ENCODE measurements around the gene RGPD6. TPM values are rescaled to one million over a fixed set of nuclear protein-coding genes. Genes with fewer than 3 reads are reported as not detected.
"Not testable (repeated sequence)": the region's sequence is repeated elsewhere in the genome, so short reads cannot be mapped to it uniquely, and the experiment has no call there.

RGPD6 gene
- total RNA-seq, 1 donor from 2014 or later = 5.8 TPM

DNA sequence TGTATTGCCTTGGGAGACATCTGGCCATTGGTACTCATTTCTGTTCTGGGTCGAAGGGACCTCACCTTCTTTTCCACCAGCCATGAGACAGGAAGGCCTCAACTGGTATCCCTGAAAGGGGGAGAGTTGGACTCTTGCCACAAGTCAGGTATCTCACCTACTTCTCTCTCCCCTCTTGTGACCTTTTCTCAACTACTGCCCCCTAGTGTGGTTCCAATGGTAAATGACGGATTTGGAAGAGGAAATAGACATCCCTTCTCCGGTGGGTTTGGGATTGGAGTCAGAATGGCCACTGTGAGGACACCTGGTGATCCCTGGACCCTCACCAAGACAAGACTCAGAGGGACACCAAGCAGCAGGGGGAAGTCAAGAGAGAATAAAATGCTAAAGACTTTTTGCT is 82.5 kb downstream of the RGPD6 start:
- intact Hi-C loops (cut with DNase I); ATAC-seq (ENCODE audit: poor library complexity); DNase-seq: not testable (repeated sequence)

- ATAC-seq (ENCODE audit: poor library complexity); DNase-seq; intact Hi-C loops (cut with DNase I): not testable (repeated sequence)
These were observed 88.0 kb downstream of the RGPD6 start for GRCh38 chr2:110488991-110489390.

DNA sequence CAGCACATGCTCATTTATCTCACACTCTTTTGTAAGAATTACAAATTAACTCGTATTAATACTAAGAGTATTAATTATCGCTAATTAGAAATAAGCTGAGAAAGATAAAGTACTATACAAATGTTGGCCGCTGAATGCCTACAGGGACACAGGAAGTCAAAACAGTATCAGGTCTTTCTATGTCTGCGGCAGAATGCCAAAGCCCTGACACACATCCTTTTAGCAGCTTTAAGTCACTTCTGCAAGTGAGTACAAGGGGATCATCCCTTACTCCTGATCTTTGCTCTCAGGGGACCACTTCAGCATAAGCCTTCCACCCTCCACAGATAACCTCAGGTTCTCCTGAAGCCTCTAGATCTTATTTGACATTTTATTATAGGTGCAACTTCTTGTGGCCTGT is 94.3 kb downstream of the RGPD6 start:
- ATAC-seq (ENCODE audit: poor library complexity); intact Hi-C loops (cut with DNase I); DNase-seq: not testable (repeated sequence)

DNA sequence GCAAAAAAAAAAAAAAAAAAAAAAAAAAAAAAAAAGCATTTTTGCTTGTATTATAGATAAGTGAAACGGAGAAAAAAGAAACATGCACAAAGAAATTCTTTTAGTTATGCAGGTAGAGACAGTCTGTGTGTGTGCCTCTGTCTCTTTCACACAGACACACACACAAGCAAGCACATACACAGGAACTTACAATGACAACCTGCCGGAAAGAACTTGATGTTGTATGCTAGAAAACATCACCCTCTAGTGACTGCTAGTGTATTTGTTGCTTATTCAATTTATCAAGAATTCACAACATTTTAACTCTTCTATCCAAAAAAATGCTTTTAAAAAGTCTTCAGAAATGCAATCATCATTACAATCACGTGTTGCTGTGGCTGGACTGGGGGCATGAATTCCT is 95.8 kb downstream of the RGPD6 start:
- DNase-seq; intact Hi-C loops (cut with DNase I): not testable (repeated sequence)

DNA sequence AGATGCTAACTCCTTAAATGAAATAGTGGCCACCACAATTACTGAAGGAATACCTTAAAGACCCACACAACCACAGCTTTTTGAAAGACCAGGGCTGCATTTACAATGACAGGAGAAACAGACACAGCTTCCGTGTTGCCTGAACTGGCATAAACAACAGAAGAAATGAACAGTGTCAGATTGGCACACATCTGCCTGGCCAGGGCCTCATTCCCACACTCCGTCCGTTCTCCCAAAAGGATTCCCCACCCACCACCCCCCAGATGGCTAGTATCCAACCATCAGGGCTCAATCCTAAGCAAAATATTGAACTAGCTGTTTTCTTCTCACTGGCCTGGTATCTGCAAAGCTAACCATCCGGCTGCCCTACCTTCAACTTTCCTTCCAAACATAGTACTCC is 96.9 kb downstream of the RGPD6 start:
- intact Hi-C loops (cut with DNase I) = not testable (repeated sequence)

More for the DNA sequence above, 95.8 kb downstream of the RGPD6 start:
- ATAC-seq (ENCODE audit: poor library complexity) = peak; percentile 60

DNA sequence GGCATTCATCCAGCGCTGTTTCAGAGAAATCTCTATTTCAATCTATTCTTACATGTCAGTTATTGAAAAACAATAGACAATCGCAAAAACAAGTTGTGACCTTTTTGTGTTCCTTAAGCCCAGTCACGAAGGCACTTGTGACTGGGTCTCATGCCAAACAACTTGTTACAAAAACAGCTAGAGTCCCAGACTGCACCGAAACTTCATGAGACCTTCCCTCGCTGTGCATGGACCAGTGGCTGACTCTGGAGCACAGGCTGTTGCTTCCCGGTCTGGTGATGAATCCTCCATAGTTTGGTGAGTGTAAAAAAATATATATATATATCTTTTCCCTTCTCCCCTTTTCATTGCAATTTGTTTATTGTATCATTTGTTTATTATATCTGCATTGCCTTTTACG is 99.7 kb downstream of the RGPD6 start:
- intact Hi-C loops (cut with DNase I); ATAC-seq (ENCODE audit: poor library complexity): not testable (repeated sequence)

More for the DNA sequence above, 96.9 kb downstream of the RGPD6 start:
- ATAC-seq (ENCODE audit: poor library complexity); DNase-seq: not testable (repeated sequence)

DNA sequence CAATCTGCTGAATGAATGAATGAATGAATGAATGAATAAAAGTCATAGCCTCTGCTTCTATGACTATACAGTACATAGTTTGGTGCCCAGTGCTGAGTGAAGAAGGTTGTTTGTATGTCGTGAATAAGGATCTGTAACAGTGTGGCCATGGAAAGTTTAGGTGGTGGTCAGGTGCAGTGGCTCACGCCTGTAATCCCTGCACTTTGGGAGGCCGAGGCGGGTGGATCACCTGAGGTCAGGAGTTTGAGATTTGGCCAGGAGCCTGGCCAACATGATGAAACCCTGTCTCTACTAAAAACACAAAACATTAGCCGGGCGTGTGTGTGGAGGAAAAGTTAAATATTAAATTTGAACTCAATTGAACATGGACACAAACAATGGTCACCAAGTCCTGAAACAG is 100.1 kb downstream of the RGPD6 start:
- ATAC-seq (ENCODE audit: poor library complexity); intact Hi-C loops (cut with DNase I); DNase-seq: not testable (repeated sequence)

More for the DNA sequence above, 99.7 kb downstream of the RGPD6 start:
- not testable (repeated sequence) for DNase-seq

DNA sequence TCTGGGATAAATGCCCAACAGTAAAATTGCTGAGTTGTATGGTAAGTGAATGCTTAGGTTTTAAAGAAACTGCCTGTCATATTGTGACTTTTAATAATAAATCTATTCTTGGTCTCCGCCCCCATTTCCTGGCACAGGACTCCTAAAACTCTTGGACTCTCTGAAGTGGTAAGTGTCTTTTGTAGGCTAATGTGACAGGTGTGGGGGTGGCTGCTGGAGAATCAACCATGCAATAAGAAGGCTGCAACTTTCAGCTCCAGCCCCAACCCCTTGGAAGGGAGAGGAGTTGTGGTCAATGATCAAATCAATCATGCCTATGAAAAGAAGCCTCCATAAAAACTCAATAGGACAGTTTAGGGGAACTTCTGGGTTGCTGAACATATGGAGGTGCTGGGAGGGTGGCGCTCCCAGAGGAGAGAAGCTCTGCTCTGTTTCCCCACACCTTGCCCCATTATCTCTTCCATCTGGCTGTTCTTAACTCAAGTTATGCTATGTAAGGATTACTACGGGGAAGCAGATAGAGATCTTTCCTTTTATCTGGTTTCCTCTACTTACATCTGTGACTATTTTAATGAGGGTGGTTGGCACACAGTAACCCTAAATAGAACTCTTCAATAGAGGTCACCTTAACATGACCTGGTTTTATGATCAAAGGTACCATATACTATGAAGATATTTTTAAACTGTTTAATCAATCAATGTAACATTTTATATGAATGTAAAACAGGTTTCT is 101.2 kb downstream of the RGPD6 start:
- intact Hi-C loops (cut with DNase I); DNase-seq; ATAC-seq (ENCODE audit: poor library complexity): not testable (repeated sequence)

DNA sequence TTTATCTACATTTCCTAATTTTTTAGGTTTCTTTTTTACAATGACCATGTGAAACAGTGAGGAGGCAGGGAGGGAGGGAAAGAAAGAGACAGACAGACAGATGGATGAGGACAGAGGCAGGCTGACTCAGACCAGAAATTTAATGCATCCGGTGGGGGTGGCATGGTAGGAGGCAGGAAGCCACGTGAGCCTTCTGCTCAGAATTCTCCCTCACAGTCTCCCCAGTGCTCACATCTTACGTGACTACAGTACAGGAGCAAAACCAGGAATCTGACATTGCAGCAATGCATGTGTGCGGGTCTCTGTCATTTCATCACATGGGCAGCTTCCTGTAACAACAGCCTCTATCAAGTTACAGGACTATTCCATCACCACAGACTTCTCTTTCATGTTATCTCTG is 102.1 kb downstream of the RGPD6 start:
- ATAC-seq (ENCODE audit: poor library complexity); DNase-seq; intact Hi-C loops (cut with DNase I): not testable (repeated sequence)

DNA sequence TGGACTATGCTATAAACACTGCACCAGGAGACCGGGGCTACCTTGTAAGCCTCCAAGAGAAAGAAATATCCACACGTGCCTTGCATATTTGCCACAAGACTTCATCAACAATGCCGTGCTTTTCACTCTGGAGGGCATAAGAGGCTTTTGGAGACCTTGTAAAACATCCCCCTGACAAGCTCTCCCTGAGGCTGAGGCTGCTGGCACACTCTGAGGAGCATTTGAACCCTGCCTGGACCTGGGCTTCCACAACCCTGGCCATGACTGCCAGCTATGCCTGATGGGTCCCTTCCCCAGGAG is 104.0 kb downstream of the RGPD6 start:
- DNase-seq; intact Hi-C loops (cut with DNase I): not testable (repeated sequence)
- ATAC-seq (ENCODE audit: poor library complexity) = peak; percentile 32

GRCh38 chr2:110472171-110473058 is 104.6 kb downstream of the RGPD6 start, which contains the start of gene LIMS4:
Gene LIMS4 (minus strand): TSS chr2:110472816. CDS start chr2:110472778, 38 bp downstream.
- peak; percentile 96 for ATAC-seq (ENCODE audit: poor library complexity)
- intact Hi-C loops (cut with DNase I); DNase-seq: not testable (repeated sequence)

DNA sequence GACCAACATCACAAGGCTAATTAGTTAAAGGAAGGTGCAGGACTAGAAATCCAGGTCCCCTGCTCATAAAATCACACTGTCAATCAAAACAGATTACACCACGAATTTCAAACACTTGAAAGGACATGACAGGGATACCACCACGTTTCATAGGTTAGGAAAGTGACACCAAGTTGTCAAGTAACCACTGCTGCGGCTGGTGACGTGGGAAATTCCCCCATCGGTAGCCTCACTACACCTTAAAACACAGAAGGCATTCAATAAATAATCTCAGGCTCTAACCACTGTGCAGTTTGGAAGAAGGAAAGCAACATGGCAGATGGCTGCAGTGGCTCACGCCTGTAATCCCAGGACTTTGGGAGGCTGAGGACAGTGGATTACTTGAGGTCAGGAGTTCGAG is 108.1 kb downstream of the RGPD6 start:
- DNase-seq; ATAC-seq (ENCODE audit: poor library complexity); intact Hi-C loops (cut with DNase I): not testable (repeated sequence)

GRCh38 chr2:110465312-110465711 is 111.7 kb downstream of the RGPD6 start:
- intact Hi-C loops (cut with DNase I) = not testable (repeated sequence)
- ATAC-seq (ENCODE audit: poor library complexity) = peak; percentile 38

More at GRCh38 chr2:110465312-110465711, 111.7 kb downstream of the RGPD6 start:
- DNase-seq = not testable (repeated sequence)

Other genes starting within 250 kb of the RGPD6 start
- 2.4 TPM for gene LIMS4, start 104.4 kb downstream of the RGPD6 start, total RNA-seq
- 0.65 TPM for gene BUB1, start 100.8 kb upstream of the RGPD6 start, total RNA-seq
- gene ACOXL, start 155.4 kb upstream of the RGPD6 start, total RNA-seq = not detected

All from Right ventricle myocardium superior (tissue), 1 donor.